Measurements from ENCODE around the gene BANP.

GRCh38 chr16:88083582-88083981 lies 132.3 kb downstream of the BANP start:
- TF ChIP-seq CTCF (IDR thresholded peaks at IDR 0.05; ENCODE audit: extremely low read depth in 1 of 2, insufficient read depth in 1 of 2, low read depth in 1 of 2, low read length in 2 of 2) (no peak), MAX (IDR thresholded peaks at IDR 0.05; ENCODE audit: insufficient read depth, insufficient read length) (no peak), POLR2A (IDR thresholded peaks at IDR 0.05; ENCODE audit: low read depth, low read length) (no peak)

All from endothelial cell of umbilical vein (primary cell).